Ishikawa (cell line): ENCODE results near the gene SLC6A12.

Source experiments
- CEBPB ChIP-seq: IDR thresholded peaks from 2 replicates; pipeline ENCODE4 v1.6.1; 2012
- CREB1 ChIP-seq: IDR thresholded peaks from 2 replicates; pipeline ENCODE4 v1.6.1; 2012; ENCODE audit warnings: low read depth
- EGR1 ChIP-seq: IDR thresholded peaks from 2 replicates; pipeline ENCODE4 v1.6.1; 2012
- EP300 ChIP-seq: IDR thresholded peaks from 2 replicates; pipeline ENCODE4 v1.6.1; 2012; ENCODE audit warnings: borderline replicate concordance
- MAX ChIP-seq: IDR thresholded peaks from 2 replicates; pipeline ENCODE4 v1.6.1; 2012
- RAD21 ChIP-seq: IDR thresholded peaks from 2 replicates; pipeline ENCODE4 v1.6.1; 2012; ENCODE audit warnings: low read depth
- TAF1 ChIP-seq: IDR thresholded peaks from 2 replicates; pipeline ENCODE4 v1.6.1; 2012; ENCODE audit warnings: low read depth, mild to moderate bottlenecking
- TCF12 ChIP-seq: IDR thresholded peaks from 2 replicates; pipeline ENCODE4 v1.6.1; 2012; ENCODE audit warnings: low read depth
- TEAD4 ChIP-seq: IDR thresholded peaks from 2 replicates; pipeline ENCODE4 v1.6.1; 2012
- USF1 ChIP-seq: IDR thresholded peaks from 2 replicates; pipeline ENCODE4 v1.6.1; 2012
- YY1 ChIP-seq: IDR thresholded peaks from 2 replicates; pipeline ENCODE4 v1.6.1; 2012; ENCODE audit warnings: low read depth
- TF ChIP-seq, protein P1 (sequence below): IDR thresholded peaks from 2 replicates; pipeline ENCODE4 v1.6.1; 2012; ENCODE audit warnings: low read depth, mild to moderate bottlenecking

DNA sequence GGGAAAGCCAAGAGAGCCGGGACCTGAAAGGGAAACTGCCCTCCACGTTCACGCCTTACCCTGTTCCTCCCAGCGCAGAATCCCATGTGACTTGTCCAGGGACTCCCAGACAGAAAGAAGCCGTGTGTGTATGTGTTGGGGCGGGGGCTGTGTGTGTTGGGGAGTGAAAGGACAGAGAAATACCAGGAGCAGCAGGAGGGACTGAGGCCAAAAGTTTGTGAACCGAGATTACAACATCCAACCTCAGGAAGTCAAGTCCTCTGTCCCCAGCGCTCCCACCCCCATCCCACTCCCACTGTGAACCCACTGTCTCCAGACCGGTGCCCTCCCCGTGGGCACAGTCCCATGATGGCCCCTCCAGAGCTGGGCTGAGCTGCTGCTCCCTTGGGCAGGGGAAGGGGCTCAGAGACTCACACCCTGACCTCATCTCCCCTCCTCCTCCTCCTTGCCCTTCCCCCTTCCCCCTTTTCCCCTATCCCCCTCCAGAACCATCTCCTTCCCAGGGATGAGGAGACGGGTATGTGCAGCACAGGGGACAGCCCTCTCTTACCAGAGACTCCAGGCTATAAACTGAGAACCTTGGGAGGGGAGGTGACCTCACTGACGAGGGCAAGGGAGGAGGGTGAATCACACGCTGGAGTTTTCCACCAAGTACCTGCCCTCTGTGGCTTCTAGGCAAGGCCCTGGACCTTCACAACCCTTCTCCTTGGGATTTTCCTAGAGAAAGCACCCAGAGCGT is at the start of gene SLC6A12:
- TF ChIP-seq EP300, result no peak
- TF ChIP-seq RAD21, result no peak
- no peak for TF ChIP-seq TAF1
- TF ChIP-seq CEBPB, result no peak; the same call in 1 of the 2 replicates
- no peak for TF ChIP-seq TEAD4
- no peak for TF ChIP-seq YY1
- TF ChIP-seq EGR1, result no peak
- no peak for TF ChIP-seq TCF12
- TF ChIP-seq USF1, result no peak
- TF ChIP-seq, protein P1, sequence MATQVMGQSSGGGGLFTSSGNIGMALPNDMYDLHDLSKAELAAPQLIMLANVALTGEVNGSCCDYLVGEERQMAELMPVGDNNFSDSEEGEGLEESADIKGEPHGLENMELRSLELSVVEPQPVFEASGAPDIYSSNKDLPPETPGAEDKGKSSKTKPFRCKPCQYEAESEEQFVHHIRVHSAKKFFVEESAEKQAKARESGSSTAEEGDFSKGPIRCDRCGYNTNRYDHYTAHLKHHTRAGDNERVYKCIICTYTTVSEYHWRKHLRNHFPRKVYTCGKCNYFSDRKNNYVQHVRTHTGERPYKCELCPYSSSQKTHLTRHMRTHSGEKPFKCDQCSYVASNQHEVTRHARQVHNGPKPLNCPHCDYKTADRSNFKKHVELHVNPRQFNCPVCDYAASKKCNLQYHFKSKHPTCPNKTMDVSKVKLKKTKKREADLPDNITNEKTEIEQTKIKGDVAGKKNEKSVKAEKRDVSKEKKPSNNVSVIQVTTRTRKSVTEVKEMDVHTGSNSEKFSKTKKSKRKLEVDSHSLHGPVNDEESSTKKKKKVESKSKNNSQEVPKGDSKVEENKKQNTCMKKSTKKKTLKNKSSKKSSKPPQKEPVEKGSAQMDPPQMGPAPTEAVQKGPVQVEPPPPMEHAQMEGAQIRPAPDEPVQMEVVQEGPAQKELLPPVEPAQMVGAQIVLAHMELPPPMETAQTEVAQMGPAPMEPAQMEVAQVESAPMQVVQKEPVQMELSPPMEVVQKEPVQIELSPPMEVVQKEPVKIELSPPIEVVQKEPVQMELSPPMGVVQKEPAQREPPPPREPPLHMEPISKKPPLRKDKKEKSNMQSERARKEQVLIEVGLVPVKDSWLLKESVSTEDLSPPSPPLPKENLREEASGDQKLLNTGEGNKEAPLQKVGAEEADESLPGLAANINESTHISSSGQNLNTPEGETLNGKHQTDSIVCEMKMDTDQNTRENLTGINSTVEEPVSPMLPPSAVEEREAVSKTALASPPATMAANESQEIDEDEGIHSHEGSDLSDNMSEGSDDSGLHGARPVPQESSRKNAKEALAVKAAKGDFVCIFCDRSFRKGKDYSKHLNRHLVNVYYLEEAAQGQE, result no peak
- TF ChIP-seq MAX, result no peak
- TF ChIP-seq CREB1, result no peak
